H9 (cell line): ENCODE results near the gene RABGAP1L. TPM values are rescaled to one million over a fixed set of nuclear protein-coding genes. Genes with fewer than 3 reads are reported as not detected.

Experiments used
- DNase-seq: peaks from one replicate; pipeline ENCODE4 v3.0.0-alpha.2; 2017
- H2AFZ ChIP-seq: one replicate; pipeline ENCODE4 v1.6.1; 2013; ENCODE audit warnings: mild to moderate bottlenecking, low read length, control low read depth, moderate library complexity
- H2AK5ac ChIP-seq: 2 replicates; pipeline ENCODE4 v1.6.1; 2013; ENCODE audit warnings: low read length, control low read depth, mixed read lengths; ENCODE audit not compliant: insufficient read length
- H2BK120ac ChIP-seq: one replicate; pipeline ENCODE4 v1.6.1; 2013; ENCODE audit warnings: low read depth, mild to moderate bottlenecking, low read length, control low read depth, inconsistent platforms; ENCODE audit not compliant: poor library complexity, severe bottlenecking
- H2BK12ac ChIP-seq: 2 replicates; pipeline ENCODE4 v1.6.1; 2013; ENCODE audit warnings: low read length, control low read depth, mixed read lengths, low read depth; ENCODE audit not compliant: insufficient read length
- H2BK15ac ChIP-seq: 2 replicates; pipeline ENCODE4 v1.6.1; 2013; ENCODE audit warnings: low read depth, low read length, control low read depth
- H2BK20ac ChIP-seq: one replicate; pipeline ENCODE4 v1.6.1; 2013; ENCODE audit warnings: low read depth, mild to moderate bottlenecking, low read length, control low read depth, inconsistent platforms; ENCODE audit not compliant: poor library complexity, severe bottlenecking
- H2BK5ac ChIP-seq: 2 replicates; pipeline ENCODE4 v1.6.1; 2013; ENCODE audit warnings: low read length, control low read depth, mixed read lengths; ENCODE audit not compliant: insufficient read length
- H3K14ac ChIP-seq: 2 replicates; pipeline ENCODE4 v1.6.1; 2013; ENCODE audit warnings: low read length, control low read depth; ENCODE audit not compliant: insufficient read depth
- H3K18ac ChIP-seq: 2 replicates; pipeline ENCODE4 v1.6.1; 2013; ENCODE audit warnings: low read depth, mild to moderate bottlenecking, mixed read lengths, low read length, control low read depth; ENCODE audit not compliant: insufficient read length
- H3K23ac ChIP-seq: 2 replicates; pipeline ENCODE4 v1.6.1; 2013; ENCODE audit warnings: low read length, control low read depth, mixed read lengths, low read depth; ENCODE audit not compliant: insufficient read length
- H3K23me2 ChIP-seq: 2 replicates; pipeline ENCODE4 v1.6.1; 2013; ENCODE audit warnings: low read depth, mild to moderate bottlenecking, mixed read lengths, low read length, control low read depth; ENCODE audit not compliant: insufficient read length, poor library complexity, severe bottlenecking
- H3K27ac ChIP-seq: 2 replicates; pipeline ENCODE4 v1.5.1; 2013; ENCODE audit warnings: low read length, control low read depth, mixed read lengths, low read depth; ENCODE audit not compliant: insufficient read length
- H3K27me3 ChIP-seq: 2 replicates; pipeline ENCODE4 v1.6.1; 2013; ENCODE audit warnings: low read length, control low read depth, inconsistent platforms; ENCODE audit not compliant: insufficient read depth
- H3K4ac ChIP-seq: 2 replicates; pipeline ENCODE4 v1.6.1; 2013; ENCODE audit warnings: low read depth, mild to moderate bottlenecking, control low read depth, inconsistent platforms, low read length, moderate library complexity
- H3K4me1 ChIP-seq: 2 replicates; pipeline ENCODE4 v1.6.1; 2013; ENCODE audit warnings: low read length, control low read depth, inconsistent platforms; ENCODE audit not compliant: insufficient read depth
- H3K4me2 ChIP-seq: 2 replicates; pipeline ENCODE4 v1.6.1; 2013; ENCODE audit warnings: low read length, control low read depth, mixed read lengths; ENCODE audit not compliant: insufficient read length, insufficient read depth
- H3K56ac ChIP-seq: 2 replicates; pipeline ENCODE4 v1.6.1; 2013; ENCODE audit warnings: low read depth, mild to moderate bottlenecking, mixed read lengths, low read length, control low read depth; ENCODE audit not compliant: insufficient read length
- H3K79me1 ChIP-seq: 2 replicates; pipeline ENCODE4 v1.6.1; 2013; ENCODE audit warnings: low read depth, mild to moderate bottlenecking, moderate library complexity, low read length, control low read depth, inconsistent platforms; ENCODE audit not compliant: insufficient read depth, poor library complexity, severe bottlenecking
- H3K79me2 ChIP-seq: 2 replicates; pipeline ENCODE4 v1.6.1; 2013; ENCODE audit warnings: low read length, control low read depth, inconsistent platforms; ENCODE audit not compliant: insufficient read depth
- H3K9ac ChIP-seq: 2 replicates; pipeline ENCODE4 v1.6.1; 2013; ENCODE audit warnings: low read length, control low read depth, mixed read lengths; ENCODE audit not compliant: insufficient read length; ENCODE audit errors: extremely low read depth
- H3K9me3 ChIP-seq: one replicate; pipeline ENCODE4 v1.6.1; 2013; ENCODE audit warnings: low read depth, low read length, inconsistent platforms; ENCODE audit not compliant: control insufficient read depth
- H3T11ph ChIP-seq: one replicate; pipeline ENCODE4 v1.6.1; 2013; ENCODE audit warnings: mild to moderate bottlenecking, low read length, control low read depth, inconsistent platforms
- H4K20me1 ChIP-seq: one replicate; pipeline ENCODE4 v1.6.1; 2013; ENCODE audit not compliant: control insufficient read depth, insufficient read length, insufficient read depth
- H4K5ac ChIP-seq: 2 replicates; pipeline ENCODE4 v1.6.1; 2013; ENCODE audit warnings: low read depth, mild to moderate bottlenecking, mixed read lengths, low read length, control low read depth; ENCODE audit not compliant: insufficient read length
- H4K8ac ChIP-seq: replicated peaks from 2 replicates; pipeline ENCODE4 v1.6.1; 2013; ENCODE audit warnings: low read length, control low read depth, mixed read lengths, low read depth; ENCODE audit not compliant: insufficient read length
- H4K91ac ChIP-seq: 2 replicates; pipeline ENCODE4 v1.6.1; 2013; ENCODE audit warnings: low read depth, mild to moderate bottlenecking, moderate library complexity, mixed read lengths, low read length, control low read depth; ENCODE audit not compliant: insufficient read length
- H3K27ac Mint-ChIP-seq, 3 experiments: 2 replicates in 2 of 3; 3 replicates in 1 of 3; pipeline ENCODE4 v1.8.0; 2020 to 2021; ENCODE audit warnings: mixed read lengths in 3 of 3, mild to moderate bottlenecking in 1 of 3, moderate library complexity in 1 of 3
- H3K27me3 Mint-ChIP-seq: 2 replicates; pipeline ENCODE4 v1.8.0; 2021; ENCODE audit warnings: low read depth, mild to moderate bottlenecking, moderate library complexity, mixed read lengths
- H3K36me3 Mint-ChIP-seq, 3 experiments: 2 replicates in 2 of 3; 3 replicates in 1 of 3; pipeline ENCODE4 v1.8.0; 2020 to 2021; ENCODE audit warnings: low read depth in 3 of 3, mixed read lengths in 3 of 3; ENCODE audit not compliant: insufficient read depth in 1 of 3
- H3K4me1 Mint-ChIP-seq, 2 experiments: 2 replicates each; pipeline ENCODE4 v1.8.0; 2020; ENCODE audit warnings: mixed read lengths in 2 of 2
- H3K4me3 Mint-ChIP-seq, 2 experiments: 2 replicates in 1 of 2; 3 replicates in 1 of 2; pipeline ENCODE4 v1.8.0; 2020 to 2021; ENCODE audit warnings: mild to moderate bottlenecking in 2 of 2, mixed read lengths in 2 of 2, moderate library complexity in 1 of 2
- H3K9me3 Mint-ChIP-seq, 2 experiments: 2 replicates in 1 of 2; 3 replicates in 1 of 2; pipeline ENCODE4 v1.8.0; 2020; ENCODE audit warnings: mild to moderate bottlenecking in 2 of 2, mixed read lengths in 2 of 2, moderate library complexity in 1 of 2
- CTCF ChIP-seq: fragments of 200-600 bp; sonication (generic); conservative IDR thresholded peaks from 3 replicates; pipeline ENCODE4 v1.8.0; 2021; ENCODE audit warnings: antibody characterized with exemption, mild to moderate bottlenecking
- WGBS: extraction: QIAGEN DNeasy Blood & Tissue Kit; methylation state at CpG from one replicate; pipeline ENCODE4 v1.1.7; 2013; ENCODE audit warnings: missing lambda C conversion rate, low lambda C conversion rate, mixed read lengths; ENCODE audit not compliant: insufficient read length; ENCODE audit errors: extremely low coverage; 5-methylcytosine and 5-hydroxymethylcytosine counted together
- total RNA-seq: library from RNA; stranded (reverse); gene quantifications from 2 replicates; pipeline ENCODE4 v1.2.1, GENCODE V29; 2021

The RABGAP1L gene
- total RNA-seq, 1 experiment from 2014 or later, result 147 TPM

- Histone ChIP-seq H3K4ac (no peak overlapping the region), H4K5ac (no peak overlapping the region), H2BK120ac (no peak overlapping the region), H3K18ac (no peak overlapping the region), H3K23ac (no peak overlapping the region), H2AK5ac (no peak overlapping the region), H3K79me1 (no peaks in the 10 kb centered on the region), H3K9me3 (no peaks in the 10 kb centered on the region), H2BK5ac (no peak overlapping the region), H2AFZ (no peak overlapping the region), H3K9ac (no peak overlapping the region), H3K14ac (no peak overlapping the region), H2BK20ac (no peak overlapping the region), H3T11ph (no peak overlapping the region), H3K4me1 (no peaks in the 10 kb centered on the region), H3K79me2 (no peaks in the 10 kb centered on the region), H4K20me1 (no peaks in the 10 kb centered on the region), H2BK15ac (no peak overlapping the region), H3K27ac (no peak overlapping the region), H3K23me2 (no peaks in the 10 kb centered on the region), H3K56ac (no peak overlapping the region), H4K8ac (no peak overlapping the region), H2BK12ac (no peak overlapping the region), H3K4me2 (no peak overlapping the region), H4K91ac (no peak overlapping the region), H3K27me3 (no peaks in the 10 kb centered on the region)
- no peak for TF ChIP-seq CTCF
- H3K9me3 Mint-ChIP-seq, result no peaks in the 10 kb centered on the region
- WGBS, result no CpG with 5 or more reads among the region's 1 CpG
- DNase-seq, result no peak
- no peaks in the 10 kb centered on the region for H3K27me3 Mint-ChIP-seq
- no peak overlapping the region for H3K4me3 Mint-ChIP-seq
- no peaks in the 10 kb centered on the region for H3K36me3 Mint-ChIP-seq
- H3K4me1 Mint-ChIP-seq, result peaks cover 0 to 3% of the 10 kb centered on the region in 2 experiments; a peak in 1 of 4 replicates
- no peak overlapping the region for H3K27ac Mint-ChIP-seq
Measured at GRCh38 chr1:174171073-174171472, 11.8 kb downstream of the RABGAP1L start.
